ENCODE measurements around the gene MMP25.
A peak's percentile ranks its signal among the peaks of the same experiment; 100 is the strongest.

The MMP25 gene

DNA sequence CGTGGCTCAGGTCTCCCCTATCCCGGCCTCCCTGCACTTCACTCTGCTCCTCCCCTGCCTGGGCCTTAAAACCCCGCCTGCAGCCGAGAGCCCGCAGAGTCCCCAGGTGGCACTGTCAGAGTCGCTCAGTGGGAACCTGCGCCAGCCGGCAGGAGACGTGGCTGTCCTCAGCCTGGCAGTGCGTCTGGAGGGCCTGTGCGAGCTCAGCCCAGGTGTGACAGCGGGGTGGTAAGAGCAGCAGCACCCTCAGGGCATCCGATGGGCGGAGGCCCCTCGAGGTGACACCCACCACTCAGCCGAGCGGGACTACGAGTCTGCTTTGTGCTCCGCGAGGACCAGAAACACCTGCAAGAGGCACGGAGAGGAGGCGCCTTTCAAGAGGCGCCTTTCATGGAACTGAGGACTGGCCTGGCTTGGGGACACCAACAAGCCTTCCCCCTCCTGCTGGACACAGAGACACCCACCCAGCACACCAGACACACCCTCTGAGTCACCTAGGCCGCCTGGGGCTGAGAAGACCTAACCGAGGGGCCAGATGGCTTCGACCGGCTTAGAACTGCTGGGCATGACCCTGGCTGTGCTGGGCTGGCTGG is 33.4 kb upstream of the MMP25 start, which contains the start of gene CLDN9:
TSS of gene CLDN9 (plus strand) at position 96 of the 593 bp plus-strand sequence. CDS start at position 536, 440 bp downstream.
- ATAC-seq: no peak
- Mint-ChIP-seq H3K4me1 (peaks cover 11% of the 10 kb centered on the region), H3K36me3 (no peaks in the 10 kb centered on the region), H3K27me3 (peaks cover 63% of the 10 kb centered on the region), H3K9me3 (no peaks in the 10 kb centered on the region), H3K27ac (no peak within 1 kb of the TSS), H3K4me3 (no peak within 1 kb of the TSS)

DNA sequence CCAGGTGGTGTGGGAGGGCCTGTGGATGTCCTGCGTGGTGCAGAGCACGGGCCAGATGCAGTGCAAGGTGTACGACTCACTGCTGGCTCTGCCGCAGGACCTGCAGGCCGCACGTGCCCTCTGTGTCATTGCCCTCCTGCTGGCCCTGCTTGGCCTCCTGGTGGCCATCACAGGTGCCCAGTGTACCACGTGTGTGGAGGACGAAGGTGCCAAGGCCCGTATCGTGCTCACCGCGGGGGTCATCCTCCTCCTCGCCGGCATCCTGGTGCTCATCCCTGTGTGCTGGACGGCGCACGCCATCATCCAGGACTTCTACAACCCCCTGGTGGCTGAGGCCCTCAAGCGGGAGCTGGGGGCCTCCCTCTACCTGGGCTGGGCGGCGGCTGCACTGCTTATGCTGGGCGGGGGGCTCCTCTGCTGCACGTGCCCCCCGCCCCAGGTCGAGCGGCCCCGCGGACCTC is 32.8 kb upstream of the MMP25 start:
- Mint-ChIP-seq H3K9me3 (no peaks in the 10 kb centered on the region), H3K27ac (no peak overlapping the region), H3K27me3 (peaks cover 63% of the 10 kb centered on the region), H3K36me3 (no peaks in the 10 kb centered on the region), H3K4me1 (peaks cover 9% of the 10 kb centered on the region), H3K4me3 (no peak overlapping the region)
- peak; percentile 15 for ATAC-seq

DNA sequence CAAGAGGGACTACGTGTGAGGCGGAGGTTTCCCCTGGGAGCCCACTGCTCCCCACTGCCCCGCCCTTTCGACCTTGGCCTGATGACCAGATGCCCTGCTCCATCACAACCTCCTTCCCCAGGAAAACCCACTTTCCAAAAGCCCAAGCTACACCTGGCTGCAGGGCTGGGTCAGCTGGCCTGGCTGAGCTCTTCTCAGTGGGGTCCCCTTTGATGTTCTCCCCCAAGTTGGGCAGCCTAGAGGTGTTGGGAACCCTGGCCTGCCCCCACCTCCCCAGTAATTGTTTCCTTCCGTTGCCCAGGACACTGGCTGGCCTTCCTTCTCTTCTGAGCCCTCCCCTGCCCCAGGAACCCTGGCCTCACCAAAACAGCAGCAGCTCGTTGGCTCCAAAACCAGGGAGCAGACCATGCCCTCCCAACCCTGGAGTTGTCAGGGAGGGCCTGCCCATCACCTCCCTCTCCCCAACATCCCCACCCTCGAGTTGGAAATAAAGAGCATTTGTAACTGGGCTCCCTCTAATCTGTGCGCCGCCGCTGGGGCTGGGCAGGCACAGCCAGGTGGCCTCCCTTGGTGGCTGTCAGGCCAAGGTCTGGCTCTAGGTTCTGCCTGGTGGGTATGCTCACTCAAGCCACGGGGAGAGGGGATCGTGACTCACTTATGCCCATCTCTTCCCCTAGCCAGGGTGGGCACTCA is 32.2 kb upstream of the MMP25 start:
- peaks cover 6% of the 10 kb centered on the region for H3K4me1 Mint-ChIP-seq
- H3K27ac Mint-ChIP-seq: no peak overlapping the region
- peaks cover 61% of the 10 kb centered on the region for H3K27me3 Mint-ChIP-seq
- no peak for ATAC-seq
- no peaks in the 10 kb centered on the region for H3K9me3 Mint-ChIP-seq
- H3K4me3 Mint-ChIP-seq: no peak overlapping the region
- no peaks in the 10 kb centered on the region for H3K36me3 Mint-ChIP-seq

DNA sequence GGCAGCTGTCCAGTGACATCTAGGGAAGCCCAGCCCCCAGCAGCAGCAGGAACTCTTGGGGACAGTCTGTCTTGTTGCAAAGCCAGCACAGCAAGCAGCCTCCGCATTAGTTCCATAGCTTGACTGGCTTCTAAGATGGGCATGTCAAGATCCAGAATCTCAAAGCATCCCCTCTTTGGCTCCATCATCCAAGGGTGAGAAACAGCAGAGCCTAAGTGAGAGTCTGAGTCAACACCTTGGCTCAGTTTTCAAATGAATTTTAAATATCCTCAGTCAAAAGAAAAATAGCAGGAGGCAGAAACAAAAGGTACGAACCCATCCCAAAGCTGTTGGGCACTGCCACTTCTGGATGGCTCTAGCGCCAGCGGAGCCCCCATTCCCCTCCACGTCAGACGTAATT is 31.4 kb upstream of the MMP25 start:
- ATAC-seq: no peak
- Mint-ChIP-seq H3K4me3 (no peak overlapping the region), H3K4me1 (peaks cover 9% of the 10 kb centered on the region), H3K9me3 (no peaks in the 10 kb centered on the region), H3K27ac (no peak overlapping the region), H3K36me3 (no peaks in the 10 kb centered on the region), H3K27me3 (peaks cover 61% of the 10 kb centered on the region)

DNA sequence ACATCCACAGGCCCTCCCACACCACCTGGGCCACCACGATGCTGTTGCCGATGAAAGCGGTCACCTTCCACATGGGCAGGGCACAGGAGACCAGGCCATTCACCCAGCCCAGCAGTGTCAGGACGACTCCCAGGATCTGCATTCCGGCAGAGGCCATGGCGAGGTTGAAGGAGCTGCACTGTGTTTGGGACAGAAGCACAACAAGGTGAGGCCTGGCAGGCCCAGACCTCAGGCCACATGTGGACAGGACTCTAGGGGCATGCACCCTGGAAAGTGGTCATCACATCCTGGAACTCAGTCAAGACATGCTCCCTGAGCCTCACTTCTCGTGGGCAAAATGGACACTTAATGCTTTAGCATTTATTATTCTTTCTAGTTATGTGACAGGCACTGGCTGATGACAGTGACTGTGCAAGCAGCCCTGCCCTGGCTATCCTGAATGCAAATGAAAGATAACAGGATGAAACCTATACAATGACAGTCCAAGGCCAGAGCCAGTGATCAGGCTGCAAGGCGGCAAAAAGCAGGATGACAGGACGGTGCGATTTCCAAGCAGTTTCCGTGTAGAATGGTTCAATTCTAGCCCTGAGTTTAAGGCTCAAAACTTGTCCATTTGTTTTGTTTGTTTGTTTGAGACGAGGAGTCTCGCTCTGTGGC is 30.4 kb upstream of the MMP25 start:
- no peak for ATAC-seq
- Mint-ChIP-seq H3K9me3 (no peaks in the 10 kb centered on the region), H3K27me3 (peaks cover 59% of the 10 kb centered on the region), H3K27ac (no peak overlapping the region), H3K4me3 (no peak overlapping the region), H3K36me3 (no peaks in the 10 kb centered on the region), H3K4me1 (peaks cover 18% of the 10 kb centered on the region)

DNA sequence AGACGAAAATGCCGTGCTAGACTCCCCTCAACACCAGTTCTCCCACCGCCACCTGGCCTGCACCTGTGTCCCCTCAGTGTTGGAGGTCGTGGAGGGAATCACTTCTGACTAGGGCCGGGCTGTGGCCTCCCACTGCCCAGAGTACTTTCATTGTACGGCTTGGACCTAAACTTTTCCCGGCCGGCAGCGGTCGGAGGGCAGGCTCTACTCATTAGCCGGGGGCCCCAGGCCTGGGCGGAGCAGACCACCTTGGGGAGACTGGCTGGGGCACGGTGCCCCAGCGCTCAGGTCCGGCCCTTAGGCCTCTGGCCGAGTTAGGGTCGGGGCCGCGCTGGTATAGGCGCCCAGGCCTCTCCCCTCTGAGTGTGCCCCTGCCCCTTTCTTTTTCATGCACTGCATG is 29.0 kb upstream of the MMP25 start:
- Mint-ChIP-seq H3K36me3 (no peaks in the 10 kb centered on the region), H3K27me3 (peaks cover 46% of the 10 kb centered on the region), H3K4me1 (peaks cover 31% of the 10 kb centered on the region), H3K4me3 (no peak overlapping the region), H3K9me3 (no peaks in the 10 kb centered on the region), H3K27ac (no peak overlapping the region)
- ATAC-seq: no peak

DNA sequence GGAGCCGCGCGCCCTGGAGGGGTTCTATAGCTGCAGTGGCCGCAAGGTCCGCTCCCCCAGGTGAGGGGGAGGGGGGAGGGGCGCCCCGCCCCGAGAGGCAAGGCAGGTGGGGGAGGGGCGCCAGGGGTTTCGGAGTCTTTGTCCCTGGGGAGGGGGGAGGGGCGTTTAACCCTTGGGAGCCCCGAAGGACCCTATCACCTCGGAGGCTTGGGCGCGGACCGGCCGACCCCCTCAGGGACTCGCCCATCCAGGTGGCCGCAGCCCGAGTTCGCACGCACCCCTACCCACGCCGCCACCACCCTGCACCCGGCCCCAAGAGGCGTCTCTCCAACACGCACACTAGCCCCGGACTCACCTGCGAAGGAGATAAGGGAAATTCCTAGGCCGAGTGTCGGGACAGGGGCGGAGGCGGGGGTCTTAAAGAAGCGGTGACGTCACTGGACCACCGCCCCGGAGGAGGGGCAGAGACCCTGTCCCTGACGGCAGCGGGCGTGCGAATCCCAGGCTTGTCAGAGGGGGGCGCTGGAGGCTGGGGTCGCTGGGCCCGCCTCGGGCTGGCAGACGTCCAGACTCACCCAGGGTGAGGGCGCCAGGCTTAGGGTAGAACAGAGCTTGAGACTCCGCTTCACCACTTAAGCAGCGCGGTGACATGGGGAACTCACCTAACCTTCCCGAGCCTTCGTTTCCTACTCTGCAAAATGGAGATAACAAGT is 28.4 kb upstream of the MMP25 start, which contains the start of gene CLDN6:
TSS of gene CLDN6 (minus strand) at position 390 of the 713 bp plus-strand sequence. CDS start 2,162 bp downstream, outside the sequence.
- H3K9me3 Mint-ChIP-seq: no peaks in the 10 kb centered on the region
- H3K27ac Mint-ChIP-seq: no peak within 1 kb of the TSS
- peaks cover 37% of the 10 kb centered on the region for H3K4me1 Mint-ChIP-seq
- H3K4me3 Mint-ChIP-seq: no peak within 1 kb of the TSS
- no peaks in the 10 kb centered on the region for H3K36me3 Mint-ChIP-seq
- no peak for ATAC-seq
- H3K27me3 Mint-ChIP-seq: peaks cover 40% of the 10 kb centered on the region

DNA sequence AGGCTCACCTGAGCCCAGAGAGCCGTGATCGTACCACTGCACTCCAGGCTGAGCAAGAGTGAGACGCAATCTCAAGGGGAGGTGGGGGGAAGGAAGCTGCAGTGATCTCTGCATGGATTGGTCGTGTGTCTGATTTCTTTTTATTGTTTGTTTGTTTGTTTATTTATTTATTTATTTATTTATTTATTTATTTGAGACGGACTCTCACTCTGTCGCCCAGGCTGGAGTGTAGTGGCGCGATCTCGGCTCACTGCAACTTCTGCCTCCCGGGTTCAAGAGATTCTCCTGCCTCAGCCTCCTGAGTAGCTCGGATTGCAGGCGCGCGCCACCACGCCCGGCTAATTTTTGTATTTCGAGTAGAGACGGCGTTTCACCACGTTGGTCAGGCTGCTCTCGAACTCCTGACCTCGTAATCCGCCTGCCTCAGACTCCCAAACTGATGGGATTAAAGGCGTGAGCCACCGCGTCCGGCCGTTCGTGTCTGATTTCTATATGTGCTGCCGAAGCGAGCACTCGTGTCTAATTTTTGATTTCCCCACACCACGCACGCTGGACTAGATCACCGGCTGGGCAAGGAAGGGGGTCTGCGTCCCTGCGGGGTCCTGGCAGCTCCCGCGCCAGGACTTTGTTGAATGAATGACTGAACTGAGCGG is 26.6 kb upstream of the MMP25 start:
- Mint-ChIP-seq H3K36me3 (no peaks in the 10 kb centered on the region), H3K27me3 (peaks cover 23% of the 10 kb centered on the region), H3K4me3 (peak overlapping the region; percentile 84), H3K4me1 (peaks cover 51% of the 10 kb centered on the region), H3K27ac (peak overlapping the region; percentile 83), H3K9me3 (no peaks in the 10 kb centered on the region)
- ATAC-seq: no peak

DNA sequence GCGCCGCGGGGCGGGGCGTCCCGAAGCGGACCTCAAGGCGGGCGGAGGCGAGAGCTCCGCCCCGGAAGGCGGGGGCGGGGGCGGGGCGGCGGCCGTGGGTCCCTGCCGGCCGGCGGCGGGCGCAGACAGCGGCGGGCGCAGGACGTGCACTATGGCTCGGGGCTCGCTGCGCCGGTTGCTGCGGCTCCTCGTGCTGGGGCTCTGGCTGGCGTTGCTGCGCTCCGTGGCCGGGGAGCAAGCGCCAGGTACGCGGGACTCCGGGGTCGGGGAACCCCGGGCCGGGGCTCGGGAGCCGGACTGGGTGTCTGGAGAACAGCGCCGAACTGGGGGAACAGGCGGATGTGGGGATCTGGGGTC is 26.1 kb upstream of the MMP25 start, which contains the start of gene TNFRSF12A:
TSS of gene TNFRSF12A (plus strand) at position 122 of the 357 bp plus-strand sequence. CDS start at position 152, 30 bp downstream.
- ATAC-seq: peak; percentile 42
- Mint-ChIP-seq H3K27ac (peak within 1 kb of the TSS; percentile 83), H3K4me1 (peaks cover 53% of the 10 kb centered on the region)

DNA sequence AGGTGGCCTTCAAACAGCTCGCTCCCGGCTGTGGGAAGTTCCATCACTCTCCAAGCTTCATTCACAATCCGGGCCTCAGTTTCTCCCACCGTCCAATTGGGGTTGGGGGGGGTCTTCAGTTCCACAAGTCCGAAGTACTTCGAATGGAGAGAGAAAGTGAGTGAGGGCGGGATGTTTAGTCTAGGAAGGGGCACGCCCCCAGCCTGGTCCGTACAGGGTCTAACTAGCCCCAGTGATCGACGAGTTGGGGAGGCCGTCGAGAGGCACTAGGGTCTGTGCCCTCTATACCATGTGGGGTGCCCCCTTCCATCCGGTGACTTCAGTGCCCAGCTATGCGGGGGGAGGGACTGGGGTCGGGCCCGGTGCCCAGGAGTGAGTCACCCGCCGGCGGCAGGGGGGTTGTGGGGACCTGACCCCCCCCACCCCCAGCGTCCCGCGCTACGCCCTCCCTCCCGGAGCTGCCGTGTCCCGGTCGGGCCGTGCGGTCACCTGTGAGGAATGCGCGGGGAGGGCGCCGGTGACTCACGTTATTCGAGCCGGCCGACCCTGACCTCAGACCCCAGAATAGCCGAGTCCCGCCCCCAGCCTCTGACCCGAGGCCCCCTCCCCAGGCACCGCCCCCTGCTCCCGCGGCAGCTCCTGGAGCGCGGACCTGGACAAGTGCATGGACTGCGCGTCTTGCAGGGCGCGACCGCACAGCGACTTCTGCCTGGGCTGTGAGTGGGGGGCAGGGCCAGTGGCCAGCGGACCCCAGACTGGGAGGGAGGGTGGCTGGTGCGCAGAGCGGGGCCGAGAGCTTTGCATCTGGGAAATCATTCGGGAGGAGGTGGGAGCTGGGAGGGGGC is 25.5 kb upstream of the MMP25 start:
- H3K27me3 Mint-ChIP-seq: peaks cover 23% of the 10 kb centered on the region
- H3K4me3 Mint-ChIP-seq: peak overlapping the region; percentile 84
- H3K27ac Mint-ChIP-seq: peak overlapping the region; percentile 83
- H3K36me3 Mint-ChIP-seq: peaks cover under 1% of the 10 kb centered on the region
- H3K4me1 Mint-ChIP-seq: peaks cover 59% of the 10 kb centered on the region
- H3K9me3 Mint-ChIP-seq: no peaks in the 10 kb centered on the region
- ATAC-seq: no peak

More for the DNA sequence above, 26.1 kb upstream of the MMP25 start, which contains the start of gene TNFRSF12A:
- Mint-ChIP-seq H3K36me3 (no peaks in the 10 kb centered on the region), H3K27me3 (peaks cover 23% of the 10 kb centered on the region), H3K9me3 (no peaks in the 10 kb centered on the region), H3K4me3 (peak within 1 kb of the TSS; percentile 84)

DNA sequence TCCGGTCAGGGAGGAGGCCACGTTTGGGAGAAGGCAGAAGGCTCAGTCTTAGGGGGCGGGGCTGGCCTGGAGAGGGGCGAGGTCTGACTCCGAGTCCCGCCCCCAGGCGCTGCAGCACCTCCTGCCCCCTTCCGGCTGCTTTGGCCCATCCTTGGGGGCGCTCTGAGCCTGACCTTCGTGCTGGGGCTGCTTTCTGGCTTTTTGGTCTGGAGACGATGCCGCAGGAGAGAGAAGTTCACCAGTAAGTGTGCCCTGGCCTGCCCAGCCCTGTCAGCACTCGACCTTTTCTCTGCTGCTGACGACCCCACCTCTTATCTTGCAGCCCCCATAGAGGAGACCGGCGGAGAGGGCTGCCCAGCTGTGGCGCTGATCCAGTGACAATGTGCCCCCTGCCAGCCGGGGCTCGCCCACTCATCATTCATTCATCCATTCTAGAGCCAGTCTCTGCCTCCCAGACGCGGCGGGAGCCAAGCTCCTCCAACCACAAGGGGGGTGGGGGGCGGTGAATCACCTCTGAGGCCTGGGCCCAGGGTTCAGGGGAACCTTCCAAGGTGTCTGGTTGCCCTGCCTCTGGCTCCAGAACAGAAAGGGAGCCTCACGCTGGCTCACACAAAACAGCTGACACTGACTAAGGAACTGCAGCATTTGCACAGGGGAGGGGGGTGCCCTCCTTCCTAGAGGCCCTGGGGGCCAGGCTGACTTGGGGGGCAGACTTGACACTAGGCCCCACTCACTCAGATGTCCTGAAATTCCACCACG is 24.7 kb upstream of the MMP25 start:
- H3K4me3 Mint-ChIP-seq: peak overlapping the region; percentile 81
- H3K27me3 Mint-ChIP-seq: peaks cover 22% of the 10 kb centered on the region
- peaks cover 8% of the 10 kb centered on the region for H3K36me3 Mint-ChIP-seq
- peak; percentile 42 for ATAC-seq
- H3K9me3 Mint-ChIP-seq: no peaks in the 10 kb centered on the region
- H3K4me1 Mint-ChIP-seq: peaks cover 67% of the 10 kb centered on the region
- H3K27ac Mint-ChIP-seq: peak overlapping the region; percentile 83

DNA sequence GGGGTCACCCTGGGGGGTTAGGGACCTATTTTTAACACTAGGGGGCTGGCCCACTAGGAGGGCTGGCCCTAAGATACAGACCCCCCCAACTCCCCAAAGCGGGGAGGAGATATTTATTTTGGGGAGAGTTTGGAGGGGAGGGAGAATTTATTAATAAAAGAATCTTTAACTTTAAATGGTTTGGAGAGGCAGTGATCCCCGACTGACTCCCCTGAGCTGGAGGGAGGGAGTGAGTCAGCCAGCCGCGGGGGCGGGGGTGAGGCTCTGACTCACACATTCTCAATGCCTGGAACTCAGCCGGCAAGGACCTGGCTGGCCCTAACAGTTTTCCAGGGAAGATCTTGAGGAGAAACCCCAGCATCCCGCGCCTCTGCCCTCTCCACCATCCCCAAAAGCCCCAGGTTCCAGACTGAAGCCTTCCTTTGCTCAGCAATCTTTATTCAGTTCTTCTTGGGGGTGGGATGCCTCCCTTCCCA is 24.1 kb upstream of the MMP25 start:
- Mint-ChIP-seq H3K9me3 (no peaks in the 10 kb centered on the region), H3K27ac (peak overlapping the region; percentile 83), H3K36me3 (peaks cover 15% of the 10 kb centered on the region), H3K4me3 (peak overlapping the region; percentile 81), H3K27me3 (peaks cover 16% of the 10 kb centered on the region), H3K4me1 (peaks cover 67% of the 10 kb centered on the region)
- ATAC-seq: no peak

DNA sequence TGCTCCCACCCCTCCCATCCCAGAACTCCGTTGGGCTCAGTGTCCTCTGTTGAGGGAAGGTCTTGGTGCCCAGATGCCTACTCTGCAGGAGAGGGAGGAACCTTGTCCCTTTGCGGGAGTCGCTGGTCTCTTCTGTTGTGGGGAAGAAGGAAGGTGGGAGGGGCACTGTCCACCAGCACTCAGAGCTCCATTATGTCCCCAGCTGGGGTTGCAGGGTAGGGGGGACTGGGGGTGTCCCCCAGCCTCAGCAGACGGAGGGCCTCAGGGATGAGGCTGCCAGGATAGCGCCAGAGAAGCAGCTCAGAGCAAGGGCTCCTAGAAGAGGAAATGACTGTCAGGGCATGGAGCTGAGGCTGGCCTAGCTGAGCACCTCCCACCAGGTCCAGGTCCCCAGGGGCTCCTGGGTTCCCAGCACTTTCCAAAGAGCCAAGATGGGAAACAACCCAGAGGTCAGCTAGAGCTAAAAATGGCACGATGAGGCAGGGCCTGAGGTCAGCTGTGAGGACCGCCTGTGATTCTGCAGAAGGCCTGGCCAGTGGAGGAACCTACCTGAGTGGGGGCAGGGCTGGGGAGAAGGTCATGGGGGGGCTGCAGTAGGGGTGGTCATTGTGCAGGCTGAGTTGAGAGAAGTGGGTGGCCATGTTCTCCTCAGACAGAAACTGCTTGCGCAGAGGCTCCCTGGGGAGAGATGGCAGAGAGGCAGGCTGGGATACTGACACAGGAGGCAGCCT is 23.5 kb upstream of the MMP25 start:
- H3K9me3 Mint-ChIP-seq: no peaks in the 10 kb centered on the region

More for the DNA sequence above, 23.5 kb upstream of the MMP25 start:
- ATAC-seq: peak; percentile 42
- Mint-ChIP-seq H3K27ac (peak overlapping the region; percentile 83), H3K27me3 (peaks cover 10% of the 10 kb centered on the region), H3K4me1 (peaks cover 68% of the 10 kb centered on the region), H3K4me3 (peak overlapping the region; percentile 81), H3K36me3 (peaks cover 17% of the 10 kb centered on the region)

Measured in stimulated activated memory B cell treated with anti-CD40 and anti-IgM and Interleukin-4, amounts not matched to agents 10 μg/mL and 1 μg/mL and 100 μg/mL, for 72 hours (primary cell).